KMS-11 (cell line): ENCODE data around the gene SWSAP1.
"Not testable (repeated sequence)": the region's sequence is repeated elsewhere in the genome, so short reads cannot be mapped to it uniquely, and the experiment has no call there.

Source experiments
- H2AFZ ChIP-seq: fragments of 200-600 bp; sonication (generic); 2 replicates; pipeline ENCODE4 v1.6.1; 2016; ENCODE audit warnings: antibody characterized with exemption, mixed run types, low read depth
- H3K27ac ChIP-seq: fragments of 200-600 bp; sonication (generic); 2 replicates; pipeline ENCODE4 v1.6.1; 2016; ENCODE audit warnings: mild to moderate bottlenecking, mixed run types
- H3K27me3 ChIP-seq: fragments of 200-600 bp; sonication (generic); 2 replicates; pipeline ENCODE4 v1.6.1; 2017; ENCODE audit warnings: mild to moderate bottlenecking, low read depth, mixed run types, moderate library complexity; ENCODE audit not compliant: insufficient read depth
- H3K36me3 ChIP-seq: fragments of 200-600 bp; sonication (generic); 2 replicates; pipeline ENCODE4 v1.6.1; 2017; ENCODE audit warnings: mild to moderate bottlenecking, mixed run types; ENCODE audit not compliant: insufficient read depth
- H3K4me1 ChIP-seq: fragments of 200-600 bp; sonication (generic); 2 replicates; pipeline ENCODE4 v1.6.1; 2016; ENCODE audit warnings: mild to moderate bottlenecking, low read depth, mixed run types; ENCODE audit not compliant: poor library complexity, severe bottlenecking
- H3K4me2 ChIP-seq: fragments of 200-600 bp; sonication (generic); 2 replicates; pipeline ENCODE4 v1.7.0; 2016; ENCODE audit warnings: mild to moderate bottlenecking, mixed run types
- H3K4me3 ChIP-seq: fragments of 200-600 bp; sonication (generic); IDR thresholded peaks from 2 replicates; pipeline ENCODE4 v1.6.1; 2017; ENCODE audit warnings: low read depth, low read length, mixed read lengths; ENCODE audit not compliant: insufficient read depth
- H3K79me2 ChIP-seq: fragments of 200-600 bp; sonication (generic); 2 replicates; pipeline ENCODE4 v1.6.1; 2016; ENCODE audit warnings: low read depth, mixed run types; ENCODE audit not compliant: insufficient read depth
- H3K9ac ChIP-seq: fragments of 200-600 bp; sonication (generic); 2 replicates; pipeline ENCODE4 v1.6.1; 2016; ENCODE audit warnings: mild to moderate bottlenecking, mixed run types
- H4K20me1 ChIP-seq: fragments of 200-600 bp; sonication (generic); 2 replicates; pipeline ENCODE4 v1.6.1; 2016; ENCODE audit warnings: mild to moderate bottlenecking, mixed run types; ENCODE audit not compliant: insufficient read depth
- TF ChIP-seq, protein P1 (sequence below): fragments of 200-600 bp; sonication (generic); conservative IDR thresholded peaks from 2 replicates; pipeline ENCODE4 v1.6.1; 2017; ENCODE audit warnings: low read depth, mild to moderate bottlenecking, antibody characterized with exemption, low read length, moderate library complexity, mixed read lengths

SWSAP1 gene

DNA sequence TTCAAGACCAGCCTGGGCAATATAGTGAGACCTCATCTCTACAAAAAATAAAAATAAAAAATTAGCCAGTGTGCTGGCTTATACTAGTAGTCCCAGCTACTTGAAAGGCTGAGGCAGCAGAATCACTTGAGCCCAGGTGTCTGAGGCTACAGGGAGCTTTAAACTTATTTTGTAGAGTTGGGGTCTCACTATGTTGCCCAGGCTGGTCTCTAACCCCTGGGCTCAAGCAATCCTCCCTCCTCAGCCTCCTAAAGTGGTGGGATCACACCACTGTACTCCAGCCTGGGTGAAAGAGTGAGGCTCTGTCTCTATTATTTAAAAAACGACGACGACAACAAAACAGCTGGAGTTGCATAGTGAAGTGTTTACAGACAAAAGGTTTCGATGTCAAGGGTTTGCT, 43.0 kb upstream of the SWSAP1 start:
- Histone ChIP-seq H3K4me2 (no peak overlapping the region), H3K4me1 (no peaks in the 10 kb centered on the region), H3K4me3 (no peak overlapping the region), H3K27ac (no peak overlapping the region), H3K9ac (no peak overlapping the region), H3K27me3 (no peaks in the 10 kb centered on the region), H3K36me3 (no peaks in the 10 kb centered on the region), H3K79me2 (no peaks in the 10 kb centered on the region), H2AFZ (no peak overlapping the region), H4K20me1 (no peaks in the 10 kb centered on the region)
- TF ChIP-seq, protein P1, sequence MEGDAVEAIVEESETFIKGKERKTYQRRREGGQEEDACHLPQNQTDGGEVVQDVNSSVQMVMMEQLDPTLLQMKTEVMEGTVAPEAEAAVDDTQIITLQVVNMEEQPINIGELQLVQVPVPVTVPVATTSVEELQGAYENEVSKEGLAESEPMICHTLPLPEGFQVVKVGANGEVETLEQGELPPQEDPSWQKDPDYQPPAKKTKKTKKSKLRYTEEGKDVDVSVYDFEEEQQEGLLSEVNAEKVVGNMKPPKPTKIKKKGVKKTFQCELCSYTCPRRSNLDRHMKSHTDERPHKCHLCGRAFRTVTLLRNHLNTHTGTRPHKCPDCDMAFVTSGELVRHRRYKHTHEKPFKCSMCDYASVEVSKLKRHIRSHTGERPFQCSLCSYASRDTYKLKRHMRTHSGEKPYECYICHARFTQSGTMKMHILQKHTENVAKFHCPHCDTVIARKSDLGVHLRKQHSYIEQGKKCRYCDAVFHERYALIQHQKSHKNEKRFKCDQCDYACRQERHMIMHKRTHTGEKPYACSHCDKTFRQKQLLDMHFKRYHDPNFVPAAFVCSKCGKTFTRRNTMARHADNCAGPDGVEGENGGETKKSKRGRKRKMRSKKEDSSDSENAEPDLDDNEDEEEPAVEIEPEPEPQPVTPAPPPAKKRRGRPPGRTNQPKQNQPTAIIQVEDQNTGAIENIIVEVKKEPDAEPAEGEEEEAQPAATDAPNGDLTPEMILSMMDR: no peak

DNA sequence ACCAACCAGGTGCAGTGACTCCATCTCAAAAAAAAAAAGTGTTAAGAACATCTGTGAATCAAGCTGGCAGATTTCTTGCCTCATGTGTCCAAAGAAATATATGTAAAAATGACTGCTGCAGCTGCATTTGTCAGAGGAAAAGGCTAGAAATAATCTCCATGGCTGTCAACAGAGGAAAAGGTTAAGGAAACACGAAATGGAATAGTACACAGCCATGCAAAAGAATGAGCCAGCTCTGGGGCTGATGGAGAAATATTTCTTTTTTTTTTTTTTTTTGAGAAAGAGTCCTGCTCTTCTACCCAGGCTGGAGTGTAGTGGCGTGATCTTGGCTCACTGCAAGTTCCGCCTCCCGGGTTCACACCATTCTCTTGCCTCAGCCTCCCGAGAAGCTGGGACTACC, 41.6 kb upstream of the SWSAP1 start:
- Histone ChIP-seq H3K9ac (no peak overlapping the region), H3K4me1 (no peaks in the 10 kb centered on the region), H3K27ac (no peak overlapping the region), H3K4me2 (no peak overlapping the region), H3K27me3 (no peaks in the 10 kb centered on the region), H2AFZ (no peak overlapping the region), H3K4me3 (no peak overlapping the region), H4K20me1 (no peaks in the 10 kb centered on the region), H3K79me2 (no peaks in the 10 kb centered on the region), H3K36me3 (no peaks in the 10 kb centered on the region)
- TF ChIP-seq, protein P1: no peak

DNA sequence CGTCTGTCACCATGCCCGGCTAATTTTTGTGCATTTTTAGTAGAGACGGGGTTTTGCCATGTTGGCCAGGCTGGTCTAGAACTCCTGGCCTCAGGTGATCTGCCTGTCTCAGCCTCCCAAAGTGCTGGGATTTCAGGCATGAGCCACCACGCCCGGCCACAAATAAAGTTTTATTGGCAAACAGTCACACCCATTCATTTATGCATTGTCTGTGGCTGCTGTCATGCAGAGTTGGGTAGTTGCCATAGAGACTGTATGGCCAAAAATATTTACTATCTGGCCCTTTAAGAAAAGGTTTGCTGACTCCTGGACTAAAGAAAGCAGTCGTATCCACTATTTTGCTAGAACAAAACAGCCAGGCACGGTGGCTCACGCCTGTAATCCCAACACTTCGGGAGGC, 40.6 kb upstream of the SWSAP1 start:
- H3K4me3 ChIP-seq, H4K20me1 ChIP-seq, H2AFZ ChIP-seq, H3K79me2 ChIP-seq, H3K27ac ChIP-seq, H3K4me1 ChIP-seq, H3K9ac ChIP-seq, H3K27me3 ChIP-seq, H3K36me3 ChIP-seq, H3K4me2 ChIP-seq: not testable (repeated sequence)

DNA sequence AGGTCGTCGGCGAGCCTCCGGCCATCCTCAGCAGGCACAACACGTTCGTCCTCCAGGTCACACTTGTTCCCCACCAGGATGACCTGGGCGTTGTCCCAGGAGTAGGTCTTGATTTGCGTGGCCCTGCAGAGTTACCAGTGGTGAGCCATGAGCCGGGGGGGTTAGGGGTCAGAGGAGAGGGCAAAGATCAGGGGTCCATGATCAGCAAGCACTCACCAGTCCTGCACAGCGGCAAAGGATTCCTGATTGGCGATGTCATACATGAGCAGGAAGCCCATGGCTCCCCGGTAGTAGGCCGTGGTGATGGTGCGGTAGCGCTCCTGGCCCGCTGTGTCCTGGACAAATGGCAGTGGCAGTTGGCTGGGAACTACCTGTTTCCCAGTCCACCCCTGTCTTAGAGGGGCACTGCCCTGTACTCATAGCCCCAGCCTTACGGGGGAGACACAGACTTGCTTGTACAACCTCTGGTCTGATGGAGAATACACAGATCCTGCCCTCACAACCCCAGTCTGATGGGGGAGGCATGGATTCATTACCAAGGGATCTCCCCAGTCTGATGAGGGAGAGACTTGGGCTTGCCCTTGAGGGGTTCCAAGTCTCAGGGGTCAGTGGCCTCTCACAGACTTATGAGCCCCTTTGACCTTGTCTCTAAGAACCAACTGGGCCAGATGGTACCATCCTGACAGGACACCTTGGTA, 38.9 kb upstream of the SWSAP1 start:
- no peak overlapping the region for H3K4me2 ChIP-seq
- no peak overlapping the region for H2AFZ ChIP-seq
- no peaks in the 10 kb centered on the region for H3K79me2 ChIP-seq
- no peak overlapping the region for H3K9ac ChIP-seq
- H3K4me1 ChIP-seq: peaks cover 9% of the 10 kb centered on the region
- H3K27me3 ChIP-seq: no peaks in the 10 kb centered on the region
- H4K20me1 ChIP-seq: no peaks in the 10 kb centered on the region
- no peaks in the 10 kb centered on the region for H3K36me3 ChIP-seq
- TF ChIP-seq, protein P1: no peak
- H3K4me3 ChIP-seq: no peak overlapping the region
- no peak overlapping the region for H3K27ac ChIP-seq

DNA sequence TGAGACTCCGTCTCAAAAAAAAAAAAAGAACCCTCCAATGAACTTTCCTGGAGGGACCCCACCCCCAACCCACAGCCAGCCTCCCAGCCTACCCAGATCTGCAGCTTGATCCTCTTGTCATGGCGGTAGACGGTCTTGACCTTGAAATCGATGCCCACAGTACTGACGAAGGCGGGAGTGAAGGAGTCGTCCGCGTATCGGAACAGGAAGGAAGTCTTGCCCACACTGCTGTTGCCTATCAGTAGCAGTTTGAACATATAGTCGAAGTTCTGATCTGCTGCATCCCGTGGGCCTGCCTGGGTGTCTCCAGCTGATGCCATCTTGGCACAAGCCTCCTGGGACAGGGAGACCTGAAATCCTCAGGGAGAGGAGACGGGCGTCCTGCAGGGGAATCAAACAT, 37.4 kb upstream of the SWSAP1 start:
- no peaks in the 10 kb centered on the region for H3K36me3 ChIP-seq
- TF ChIP-seq, protein P1: no peak
- H3K4me1 ChIP-seq: peaks cover 9% of the 10 kb centered on the region
- H3K27ac ChIP-seq: no peak overlapping the region
- H3K27me3 ChIP-seq: no peaks in the 10 kb centered on the region
- no peaks in the 10 kb centered on the region for H3K79me2 ChIP-seq
- no peak overlapping the region for H3K4me2 ChIP-seq
- no peak overlapping the region for H3K9ac ChIP-seq
- H2AFZ ChIP-seq: no peak overlapping the region
- no peak overlapping the region for H3K4me3 ChIP-seq
- no peaks in the 10 kb centered on the region for H4K20me1 ChIP-seq
